GM19395 (cell line): ENCODE data around the gene COASY.

ENCODE experiments used
- ATAC-seq: cut with Tn5 transposase; IDR thresholded peaks from one replicate; pipeline ENCODE4 v1.9.1; 2021; ENCODE audit warnings: mild to moderate bottlenecking, moderate library complexity; ENCODE audit not compliant: unreplicated experiment

The COASY gene

DNA sequence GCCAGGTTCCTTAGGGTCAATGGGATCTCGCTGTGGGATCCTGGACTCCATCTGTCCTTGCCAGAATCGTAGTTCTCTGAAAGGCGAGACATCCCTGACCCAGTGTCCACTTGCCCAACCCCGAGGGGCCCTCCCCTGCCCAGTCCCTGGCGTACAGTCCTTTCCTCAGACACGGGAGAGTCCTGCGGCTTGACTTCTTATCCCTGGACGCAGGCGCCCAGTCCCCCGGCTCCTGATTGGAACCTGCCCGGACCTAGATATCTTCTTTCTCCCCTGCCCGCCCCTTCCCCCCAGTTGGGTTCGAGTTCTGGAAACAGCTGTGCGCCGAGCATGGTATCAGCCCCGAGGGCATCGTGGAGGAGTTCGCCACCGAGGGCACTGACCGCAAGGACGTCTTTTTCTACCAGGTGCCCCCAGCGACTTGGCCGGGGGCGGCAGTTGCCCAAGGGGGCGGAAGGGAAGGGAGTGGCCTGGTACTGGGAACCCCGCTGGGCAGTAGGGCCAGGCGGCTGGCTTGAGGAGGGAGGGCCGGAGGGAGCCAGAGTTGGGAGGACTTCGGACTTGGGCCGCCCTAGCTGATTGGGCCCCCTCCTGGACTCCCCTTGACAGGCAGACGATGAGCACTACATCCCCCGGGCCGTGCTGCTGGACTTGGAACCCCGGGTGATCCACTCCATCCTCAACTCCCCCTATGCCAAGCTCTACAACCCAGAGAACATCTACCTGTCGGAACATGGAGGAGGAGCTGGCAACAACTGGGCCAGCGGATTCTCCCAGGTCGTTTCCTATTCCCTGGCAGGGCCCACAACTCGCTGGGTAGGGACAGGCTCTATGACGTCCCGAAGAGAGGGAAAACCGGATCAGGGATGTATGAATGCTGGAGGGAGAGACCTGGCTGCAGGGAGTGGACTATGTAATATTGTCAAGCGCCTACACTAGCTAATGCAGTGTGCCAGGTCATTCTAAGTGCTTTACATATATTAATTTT lies 48.2 kb downstream of the COASY start:
- ATAC-seq: peak; percentile 12

- ATAC-seq: no peak
Observed at GRCh38 chr17:42612013-42612412, 50.1 kb downstream of the COASY start.

DNA sequence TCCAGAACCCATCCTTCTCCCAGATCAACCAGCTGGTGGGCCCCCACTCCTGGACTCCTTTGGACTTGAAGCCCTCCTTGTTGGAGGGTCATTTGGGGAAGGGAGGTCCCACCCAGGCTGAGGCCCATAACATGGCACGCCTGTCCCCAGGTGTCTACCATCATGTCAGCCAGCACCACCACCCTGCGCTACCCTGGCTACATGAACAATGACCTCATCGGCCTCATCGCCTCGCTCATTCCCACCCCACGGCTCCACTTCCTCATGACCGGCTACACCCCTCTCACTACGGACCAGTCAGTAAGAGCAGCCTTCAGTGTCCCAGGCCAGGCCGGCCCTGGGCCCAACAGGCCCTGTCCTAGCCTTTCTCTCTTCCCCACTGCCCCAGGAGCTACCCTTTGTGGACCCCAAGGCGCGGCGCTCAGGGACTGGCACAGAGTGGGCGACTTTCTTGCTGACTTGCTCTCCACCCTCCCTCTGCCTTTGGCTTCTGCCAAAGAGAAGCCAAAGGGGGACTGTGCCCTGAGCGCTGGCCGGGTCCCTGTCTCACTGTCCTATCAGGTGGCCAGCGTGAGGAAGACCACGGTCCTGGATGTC lies 51.8 kb downstream of the COASY start:
- ATAC-seq: no peak
